ENCODE results near the gene OR6B3.

OR6B3 gene

DNA sequence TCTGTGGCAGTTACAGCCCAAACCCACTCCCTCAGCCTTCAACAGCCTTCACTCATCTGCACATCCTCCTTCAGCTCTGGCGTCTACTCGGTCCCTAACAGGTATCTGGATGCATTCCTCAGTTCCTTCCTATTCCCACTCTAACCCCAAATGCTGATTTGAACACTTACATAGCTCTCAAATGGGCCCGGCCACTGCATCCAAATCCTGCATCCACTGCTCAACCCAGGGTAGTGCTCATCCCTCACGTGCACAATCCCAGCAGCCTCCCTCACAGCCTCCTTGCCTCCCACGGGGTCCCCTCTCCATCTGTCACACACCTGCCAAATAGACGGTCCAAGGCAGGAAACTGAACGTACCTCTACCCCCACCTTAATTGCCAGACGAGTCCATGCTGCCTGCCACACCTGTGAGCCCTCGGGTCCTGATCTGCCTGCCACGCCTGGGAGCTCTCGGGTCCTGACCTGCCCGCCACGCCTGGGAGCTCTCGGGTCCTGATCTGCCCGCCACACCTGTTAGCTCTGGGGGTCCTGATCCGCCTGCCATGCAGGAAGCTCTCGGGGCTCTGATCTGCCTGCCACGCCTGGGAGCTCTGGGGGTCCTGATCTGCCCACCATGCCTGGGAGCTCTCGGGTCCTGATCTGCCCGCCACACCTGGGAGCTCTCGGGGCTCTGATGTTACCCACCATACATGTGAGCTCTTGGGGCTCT, 9.9 kb downstream of the OR6B3 start:
- DNase-seq: no peak

DNA sequence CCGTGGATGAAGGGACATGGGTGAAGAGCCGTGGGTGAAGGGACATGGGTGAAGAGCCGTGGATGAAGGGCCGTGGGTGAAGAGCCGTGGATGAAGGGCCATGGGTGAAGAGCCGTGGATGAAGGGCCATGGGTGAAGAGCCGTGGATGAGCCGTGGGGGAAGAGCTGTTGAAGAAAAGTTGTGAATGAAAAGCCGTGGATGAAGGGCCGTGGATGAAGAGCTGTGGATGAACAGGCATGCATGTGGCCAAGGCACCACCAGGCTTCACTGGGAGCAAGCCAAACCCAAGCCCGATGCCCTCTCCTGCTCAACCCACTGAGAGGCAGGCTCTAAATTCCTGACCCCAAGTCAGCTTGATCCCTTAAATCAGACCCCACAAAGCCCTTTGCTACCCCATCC, 10.6 kb downstream of the OR6B3 start:
- no peak for DNase-seq

DNA sequence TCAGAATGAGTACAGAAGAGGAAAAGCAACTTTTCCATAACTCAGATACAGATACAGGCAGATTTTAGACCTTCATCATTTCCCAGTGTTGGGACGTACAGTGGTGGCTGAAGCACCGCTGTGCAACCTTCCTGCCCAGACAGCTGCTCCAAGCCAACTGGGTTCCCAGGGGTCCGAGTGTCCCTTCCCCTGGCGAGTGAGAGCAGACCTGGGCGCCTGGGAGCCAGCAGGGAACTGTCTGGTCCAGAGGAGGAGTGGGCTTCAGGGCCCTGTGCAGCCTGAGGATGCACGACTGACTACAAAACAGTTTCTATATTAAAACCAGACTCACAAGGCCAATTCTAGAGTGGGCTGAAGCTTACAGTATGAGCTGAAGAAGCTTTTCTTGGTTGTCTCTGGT, 12.0 kb downstream of the OR6B3 start:
- DNase-seq: no peak

DNA sequence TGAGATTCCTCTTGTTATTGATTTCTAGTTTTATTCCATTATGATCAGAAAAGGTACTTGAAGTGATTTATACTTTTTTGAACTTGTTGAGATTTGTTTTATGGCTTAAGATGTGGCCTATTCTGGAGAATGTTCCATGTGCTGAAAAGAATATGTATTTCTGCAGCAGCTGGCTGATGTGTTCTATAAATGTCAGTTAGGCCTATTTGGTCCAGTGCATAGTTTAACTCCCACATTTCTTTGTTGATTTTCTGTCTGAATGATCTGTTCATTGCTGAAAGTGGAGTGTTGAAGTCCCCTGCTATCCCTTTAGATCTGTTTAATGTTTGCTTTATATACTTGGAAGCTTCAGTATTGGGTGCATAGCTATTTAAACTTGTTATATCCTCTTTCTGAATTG, 16.0 kb downstream of the OR6B3 start:
- DNase-seq: no peak

DNA sequence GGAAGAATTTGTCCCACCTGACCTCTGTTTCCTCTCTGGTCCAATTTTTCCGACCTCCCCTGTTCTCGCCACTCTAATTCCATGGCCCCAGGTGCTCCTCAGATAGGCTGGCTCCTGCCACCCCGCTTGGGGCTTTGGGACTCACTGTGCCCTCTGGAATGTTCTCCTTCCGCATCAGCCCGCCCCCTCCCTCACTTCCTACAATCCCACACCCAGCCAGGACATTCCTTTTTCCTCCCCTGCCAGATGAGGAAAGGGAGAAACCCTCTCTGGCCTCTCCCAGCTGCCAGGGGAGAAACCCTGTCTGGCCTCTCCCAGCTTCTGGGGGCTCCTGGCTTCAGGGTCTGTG, 20.0 kb downstream of the OR6B3 start:
- DNase-seq: no peak

DNA sequence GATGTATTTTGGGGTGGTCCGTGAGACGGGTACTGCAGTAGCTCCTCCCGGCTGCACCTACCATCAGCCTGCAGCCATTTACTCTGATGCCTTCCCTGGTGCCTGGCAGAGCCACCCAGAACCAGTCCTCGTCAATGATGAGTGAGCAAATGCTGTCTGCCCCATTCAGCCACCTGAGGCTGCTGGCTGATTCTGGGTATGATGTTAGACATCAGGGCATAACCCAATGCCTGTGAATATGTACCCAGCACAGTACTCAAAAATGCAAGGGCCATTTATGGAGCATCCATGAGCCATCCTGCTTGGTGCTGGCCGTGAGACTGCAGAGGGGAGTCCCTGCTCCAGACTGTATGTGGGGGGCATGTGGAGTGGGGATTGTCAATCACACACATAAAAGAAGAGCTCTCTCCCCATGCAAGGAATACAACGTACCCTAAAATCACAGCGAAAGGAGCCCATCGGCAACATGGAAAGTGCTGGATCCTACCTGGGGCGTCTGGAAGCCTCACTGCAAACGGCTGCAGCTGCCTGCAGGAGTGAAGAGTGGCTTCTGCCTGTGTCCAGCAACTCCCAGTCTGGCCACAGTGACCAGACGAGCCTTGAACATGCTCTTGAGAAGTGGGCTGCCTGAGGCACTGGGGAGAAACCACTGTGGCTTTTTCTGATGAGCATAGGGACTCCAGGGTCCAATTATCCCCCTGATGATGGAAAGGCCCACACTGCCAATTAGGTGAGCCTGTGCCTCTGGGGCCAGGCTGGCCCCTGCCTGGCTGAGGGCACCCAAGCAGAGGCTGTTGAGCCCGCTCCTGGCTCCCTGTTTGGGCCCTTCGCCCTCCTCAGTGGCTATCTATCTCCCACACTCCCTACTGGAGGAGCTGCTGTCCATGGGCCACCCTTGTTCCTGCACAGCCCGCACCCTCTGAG, 20.7 kb downstream of the OR6B3 start:
- no peak for DNase-seq

DNA sequence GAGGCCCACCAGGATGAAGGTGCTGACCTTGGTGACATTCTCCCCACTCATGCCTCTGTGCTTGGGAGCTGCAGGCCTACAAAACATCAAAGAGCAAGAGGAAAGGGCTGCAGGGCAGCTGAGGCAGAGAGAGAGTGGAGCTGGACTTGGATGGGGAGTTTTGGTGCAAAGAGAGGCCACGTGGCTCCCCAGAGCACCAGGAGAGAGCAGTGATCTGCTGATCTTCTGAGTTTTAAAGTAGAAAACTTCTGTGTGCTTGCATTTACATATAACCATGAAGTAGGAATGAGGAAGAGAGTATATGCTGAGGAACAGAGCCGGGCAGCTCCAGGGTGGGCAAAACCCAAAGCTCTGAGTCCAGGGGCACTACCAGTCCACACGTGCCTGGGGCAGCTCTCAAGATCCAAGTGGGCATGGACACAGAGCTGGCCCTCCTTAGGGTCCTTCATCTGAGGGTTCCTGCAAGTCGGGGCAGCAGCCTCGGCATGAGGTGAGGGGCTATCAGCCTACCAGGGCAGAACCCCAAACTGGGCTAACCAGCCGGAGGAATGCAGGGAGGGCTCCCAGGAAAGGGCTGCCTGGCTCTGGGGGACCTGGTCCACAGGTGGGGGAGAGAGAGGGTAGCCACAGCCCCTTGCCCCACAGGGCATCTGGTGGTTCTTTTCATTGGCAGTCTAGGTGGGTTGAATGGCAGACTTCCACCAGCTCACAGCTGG, 22.8 kb downstream of the OR6B3 start, which contains the start of gene OR6B2:
Gene OR6B2, minus strand, starts transcription at position 51 of the 716 bp plus-strand sequence. Its CDS starts 0 bp downstream, at position 51.
- no peak for DNase-seq

DNA sequence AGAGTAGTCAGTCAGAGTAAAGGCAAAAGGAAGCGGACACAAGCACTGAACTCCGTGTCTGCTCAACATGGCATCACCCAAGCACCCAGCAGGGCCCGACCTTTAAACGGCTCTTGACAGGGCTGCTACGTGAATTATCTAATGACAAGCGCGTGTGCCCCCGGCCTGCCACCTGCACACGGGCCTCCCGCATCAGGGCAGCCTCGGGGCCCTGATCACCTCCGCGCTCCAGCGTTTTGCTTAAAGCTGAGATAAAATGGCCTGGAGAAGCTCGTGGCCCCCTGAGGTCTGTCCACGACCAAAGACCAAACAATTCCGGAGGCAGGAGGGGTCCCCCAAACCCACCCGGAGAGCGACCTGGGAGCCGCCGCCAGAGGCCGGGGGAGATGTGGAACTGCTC, 28.6 kb downstream of the OR6B3 start:
- DNase-seq: no peak

DNA sequence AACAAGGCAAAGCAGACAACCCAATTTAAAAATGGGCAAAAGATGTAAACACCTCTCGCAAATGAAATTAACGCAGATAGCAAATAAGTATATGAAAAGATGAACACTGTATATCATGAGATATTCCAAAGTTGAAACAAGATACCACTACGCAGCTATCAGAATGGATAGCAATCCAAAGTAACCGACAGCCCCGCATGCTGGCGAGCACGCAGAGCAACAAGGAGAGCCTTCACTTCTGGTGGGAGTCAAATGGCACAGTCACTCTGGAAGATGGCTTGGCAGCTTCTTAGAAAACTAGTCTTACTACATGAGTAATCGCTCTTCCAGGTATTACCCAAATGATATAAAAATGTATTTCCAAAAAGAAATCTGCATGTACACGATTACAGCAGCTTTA, 29.5 kb downstream of the OR6B3 start:
- no peak for DNase-seq

DNA sequence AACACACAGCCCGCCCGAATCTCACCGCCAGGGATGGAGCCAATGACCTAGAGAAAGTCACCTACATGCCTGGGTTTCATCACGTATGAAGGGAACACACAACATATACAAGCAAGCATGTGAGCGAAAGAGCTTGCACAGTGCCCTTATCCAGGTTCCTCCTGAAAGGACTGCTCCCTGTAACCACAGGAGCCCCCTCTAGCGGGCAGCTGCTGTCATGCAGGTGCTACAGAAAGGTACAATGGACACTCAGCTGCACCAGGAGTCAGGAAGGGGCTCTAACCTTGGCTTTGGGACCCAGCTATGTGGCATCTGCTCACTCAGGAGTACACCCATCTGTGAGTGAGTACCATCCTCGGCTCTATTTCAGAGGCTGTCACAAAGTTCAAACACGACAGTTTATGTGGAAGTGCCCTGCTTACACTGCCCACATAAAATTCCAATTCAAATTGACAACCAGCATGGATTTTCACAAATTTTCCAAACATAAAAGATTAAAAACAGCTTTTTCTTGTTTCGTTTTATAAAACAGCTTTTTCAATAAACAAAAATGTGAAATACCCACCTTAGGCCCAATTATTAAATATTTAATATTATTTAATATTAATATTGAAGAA, 31.7 kb downstream of the OR6B3 start:
- peak; percentile 6 for DNase-seq

DNA sequence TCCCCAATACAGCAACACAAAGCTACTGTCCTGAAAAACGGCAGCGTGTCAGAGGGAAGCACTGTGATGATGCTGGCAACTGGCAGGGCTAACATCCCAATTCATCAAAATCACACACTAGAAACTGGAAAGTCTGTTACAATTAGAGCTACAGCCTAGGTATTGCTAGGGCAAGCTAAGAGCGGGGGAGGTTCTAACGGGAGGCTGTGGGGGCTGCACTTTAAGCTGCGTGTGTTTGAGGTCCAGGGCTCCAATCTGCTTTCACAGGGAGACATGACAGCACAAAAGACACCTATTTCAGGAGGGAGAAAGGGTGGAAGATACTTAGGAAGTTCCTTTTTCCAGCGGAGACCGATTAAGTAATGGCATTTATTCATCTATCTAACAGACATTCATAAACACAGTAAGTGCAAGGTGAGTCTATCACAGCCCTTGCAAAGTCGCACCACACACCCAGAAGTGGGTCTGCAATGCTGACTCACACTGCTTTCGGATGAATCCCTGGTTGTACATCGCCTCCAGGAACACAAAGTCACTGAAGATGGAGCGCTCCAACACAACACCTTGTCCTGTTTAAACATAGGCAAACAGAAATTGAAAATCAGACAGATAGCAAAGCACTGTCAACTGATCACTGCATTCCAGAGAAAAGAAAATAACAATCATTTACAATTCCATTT, 35.1 kb downstream of the OR6B3 start:
- DNase-seq: no peak

DNA sequence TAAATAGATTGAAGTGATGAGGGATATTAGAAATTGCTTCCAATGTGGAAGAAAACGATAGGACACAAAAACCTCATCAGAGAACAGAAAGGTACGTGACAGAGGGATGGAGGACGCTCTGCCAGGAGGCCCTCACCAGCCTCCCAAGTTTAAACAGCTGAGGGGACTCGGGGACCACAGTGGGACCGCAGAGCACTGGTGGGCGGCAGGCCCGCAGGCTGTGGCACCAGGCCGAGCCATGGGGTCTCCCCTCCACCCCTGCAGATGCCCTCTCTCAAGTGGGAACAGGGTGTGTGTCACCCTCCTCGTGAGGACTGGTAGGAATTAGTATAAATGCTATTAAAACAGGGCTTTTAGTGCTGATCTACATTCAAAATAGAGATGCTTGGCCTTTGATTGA, 39.0 kb downstream of the OR6B3 start:
- no peak for DNase-seq

DNA sequence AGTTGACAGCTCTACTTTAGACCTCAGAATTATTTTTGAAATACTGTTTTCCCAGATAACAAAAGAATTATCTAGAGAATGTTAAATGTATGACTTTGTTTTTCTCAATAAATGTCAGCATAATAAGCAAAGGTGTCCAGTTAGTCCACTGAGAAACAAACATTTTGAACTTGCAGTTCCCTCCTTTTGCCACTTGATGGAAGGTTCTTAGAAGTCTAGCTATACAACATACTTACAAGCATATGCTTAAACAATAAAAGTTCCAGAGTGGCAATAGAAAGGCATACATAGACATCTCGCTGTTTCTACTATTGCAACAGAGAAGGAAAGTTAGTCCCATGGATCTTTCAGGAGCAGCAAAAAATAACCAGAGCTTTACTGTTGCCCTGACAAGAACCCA, 40.0 kb downstream of the OR6B3 start:
- DNase-seq: no peak

DNA sequence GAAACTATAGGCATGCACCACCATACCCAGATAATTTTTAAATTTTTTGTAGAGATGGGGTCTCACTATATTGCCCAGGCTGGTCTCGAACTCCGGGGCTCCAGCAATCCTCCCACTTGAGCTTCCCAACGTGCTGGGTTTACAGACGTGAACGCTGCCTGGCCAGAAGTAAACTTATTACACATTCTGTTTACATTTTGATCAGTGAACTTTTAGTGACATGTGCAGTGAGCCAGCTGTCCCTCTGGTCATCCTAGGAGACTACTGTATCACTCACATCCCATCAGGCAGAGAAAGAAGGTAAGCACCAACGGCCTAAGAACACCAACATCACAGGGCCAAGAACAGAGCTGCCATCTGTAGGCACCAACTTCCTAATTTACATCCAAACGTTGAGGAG, 50.3 kb downstream of the OR6B3 start:
- no peak for DNase-seq

DNA sequence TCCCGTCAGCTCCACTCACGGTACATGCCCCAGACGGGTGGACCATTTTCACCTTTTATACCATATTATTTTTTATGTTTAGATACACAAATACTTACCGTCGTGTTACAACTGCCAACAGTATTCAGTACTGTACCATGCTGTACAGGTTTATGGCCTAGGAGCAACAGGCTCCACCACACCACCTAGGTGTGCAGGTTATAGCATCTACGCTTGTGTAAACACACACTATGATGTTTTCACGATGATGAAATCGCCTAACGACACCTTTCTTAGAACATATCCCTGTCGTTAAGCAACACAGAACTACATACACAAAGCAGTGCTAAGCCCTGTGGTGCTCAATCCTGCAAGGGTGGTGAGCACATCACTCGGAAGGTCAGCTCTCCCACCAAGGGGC, 52.6 kb downstream of the OR6B3 start:
- no peak for DNase-seq

DNA sequence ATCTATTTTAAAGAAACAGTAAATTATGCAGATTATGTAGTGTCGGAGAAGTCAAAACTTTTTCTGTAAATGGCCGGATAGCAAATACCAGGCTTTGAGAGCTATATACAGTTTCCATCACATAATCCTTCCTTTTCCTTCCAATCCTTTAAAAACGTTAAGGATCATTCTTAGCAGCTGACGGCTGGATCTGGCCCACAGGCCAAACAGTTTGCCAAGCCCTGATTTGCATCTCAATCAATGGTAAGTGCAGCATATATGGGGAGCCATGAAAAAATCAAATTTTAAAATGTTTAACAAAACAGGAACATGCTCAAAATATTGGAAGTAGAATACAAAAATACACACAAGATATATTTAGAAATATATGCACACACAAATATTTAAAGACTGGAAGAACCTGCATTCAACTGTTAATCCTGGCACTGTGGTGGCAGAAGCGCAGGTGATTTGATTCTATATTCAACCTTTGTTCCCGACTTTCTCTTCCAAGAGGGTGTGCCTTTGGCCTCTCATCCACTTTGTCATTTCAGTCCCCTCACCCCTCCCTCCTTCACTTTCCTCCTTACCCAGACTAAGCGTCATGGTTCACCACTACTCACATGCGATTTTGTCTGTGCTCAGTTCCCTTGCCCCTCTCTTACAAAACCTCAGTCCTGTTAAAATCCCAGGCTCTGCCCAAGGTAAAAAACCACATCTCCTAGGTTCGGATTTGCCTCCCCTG, 55.5 kb downstream of the OR6B3 start:
- DNase-seq: no peak

Measured in T1000 (cell line).